DND-41 (cell line): ENCODE data around the gene MALT1.

Experiments
- CTCF ChIP-seq: IDR thresholded peaks from 2 replicates; pipeline ENCODE4 v1.5.1; 2012; ENCODE audit warnings: borderline replicate concordance, low read length, moderate library complexity, mild to moderate bottlenecking; ENCODE audit not compliant: poor library complexity, severe bottlenecking; ENCODE audit errors: extremely low read depth
- EZH2 ChIP-seq: IDR thresholded peaks from 3 replicates; pipeline ENCODE4 v1.6.1; 2012; ENCODE audit warnings: borderline replicate concordance, low read depth, mild to moderate bottlenecking, moderate library complexity, low read length, inconsistent platforms; ENCODE audit not compliant: severe bottlenecking

GRCh38 chr18:58657494-58657893, 13.8 kb upstream of the MALT1 start:
- no peak for TF ChIP-seq CTCF
- no peak for TF ChIP-seq EZH2
